H9 (cell line): ENCODE data around the gene VAV3. TPM values are rescaled to one million over a fixed set of nuclear protein-coding genes. Genes with fewer than 3 reads are reported as not detected.

Experiments used
- DNase-seq: peaks from one replicate; pipeline ENCODE4 v3.0.0-alpha.2; 2017
- H2AFZ ChIP-seq: one replicate; pipeline ENCODE4 v1.6.1; 2013; ENCODE audit warnings: mild to moderate bottlenecking, low read length, control low read depth, moderate library complexity
- H2AK5ac ChIP-seq: 2 replicates; pipeline ENCODE4 v1.6.1; 2013; ENCODE audit warnings: low read length, control low read depth, mixed read lengths; ENCODE audit not compliant: insufficient read length
- H2BK120ac ChIP-seq: one replicate; pipeline ENCODE4 v1.6.1; 2013; ENCODE audit warnings: low read depth, mild to moderate bottlenecking, low read length, control low read depth, inconsistent platforms; ENCODE audit not compliant: poor library complexity, severe bottlenecking
- H2BK12ac ChIP-seq: 2 replicates; pipeline ENCODE4 v1.6.1; 2013; ENCODE audit warnings: low read length, control low read depth, mixed read lengths, low read depth; ENCODE audit not compliant: insufficient read length
- H2BK15ac ChIP-seq: 2 replicates; pipeline ENCODE4 v1.6.1; 2013; ENCODE audit warnings: low read depth, low read length, control low read depth
- H2BK20ac ChIP-seq: one replicate; pipeline ENCODE4 v1.6.1; 2013; ENCODE audit warnings: low read depth, mild to moderate bottlenecking, low read length, control low read depth, inconsistent platforms; ENCODE audit not compliant: poor library complexity, severe bottlenecking
- H2BK5ac ChIP-seq: 2 replicates; pipeline ENCODE4 v1.6.1; 2013; ENCODE audit warnings: low read length, control low read depth, mixed read lengths; ENCODE audit not compliant: insufficient read length
- H3K14ac ChIP-seq: 2 replicates; pipeline ENCODE4 v1.6.1; 2013; ENCODE audit warnings: low read length, control low read depth; ENCODE audit not compliant: insufficient read depth
- H3K18ac ChIP-seq: 2 replicates; pipeline ENCODE4 v1.6.1; 2013; ENCODE audit warnings: low read depth, mild to moderate bottlenecking, mixed read lengths, low read length, control low read depth; ENCODE audit not compliant: insufficient read length
- H3K23ac ChIP-seq: 2 replicates; pipeline ENCODE4 v1.6.1; 2013; ENCODE audit warnings: low read length, control low read depth, mixed read lengths, low read depth; ENCODE audit not compliant: insufficient read length
- H3K23me2 ChIP-seq: 2 replicates; pipeline ENCODE4 v1.6.1; 2013; ENCODE audit warnings: low read depth, mild to moderate bottlenecking, mixed read lengths, low read length, control low read depth; ENCODE audit not compliant: insufficient read length, poor library complexity, severe bottlenecking
- H3K27ac ChIP-seq: 2 replicates; pipeline ENCODE4 v1.5.1; 2013; ENCODE audit warnings: low read length, control low read depth, mixed read lengths, low read depth; ENCODE audit not compliant: insufficient read length
- H3K27me3 ChIP-seq: 2 replicates; pipeline ENCODE4 v1.6.1; 2013; ENCODE audit warnings: low read length, control low read depth, inconsistent platforms; ENCODE audit not compliant: insufficient read depth
- H3K4ac ChIP-seq: 2 replicates; pipeline ENCODE4 v1.6.1; 2013; ENCODE audit warnings: low read depth, mild to moderate bottlenecking, control low read depth, inconsistent platforms, low read length, moderate library complexity
- H3K4me1 ChIP-seq: 2 replicates; pipeline ENCODE4 v1.6.1; 2013; ENCODE audit warnings: low read length, control low read depth, inconsistent platforms; ENCODE audit not compliant: insufficient read depth
- H3K4me2 ChIP-seq: 2 replicates; pipeline ENCODE4 v1.6.1; 2013; ENCODE audit warnings: low read length, control low read depth, mixed read lengths; ENCODE audit not compliant: insufficient read length, insufficient read depth
- H3K56ac ChIP-seq: 2 replicates; pipeline ENCODE4 v1.6.1; 2013; ENCODE audit warnings: low read depth, mild to moderate bottlenecking, mixed read lengths, low read length, control low read depth; ENCODE audit not compliant: insufficient read length
- H3K79me1 ChIP-seq: 2 replicates; pipeline ENCODE4 v1.6.1; 2013; ENCODE audit warnings: low read depth, mild to moderate bottlenecking, moderate library complexity, low read length, control low read depth, inconsistent platforms; ENCODE audit not compliant: insufficient read depth, poor library complexity, severe bottlenecking
- H3K79me2 ChIP-seq: 2 replicates; pipeline ENCODE4 v1.6.1; 2013; ENCODE audit warnings: low read length, control low read depth, inconsistent platforms; ENCODE audit not compliant: insufficient read depth
- H3K9ac ChIP-seq: 2 replicates; pipeline ENCODE4 v1.6.1; 2013; ENCODE audit warnings: low read length, control low read depth, mixed read lengths; ENCODE audit not compliant: insufficient read length; ENCODE audit errors: extremely low read depth
- H3K9me3 ChIP-seq: one replicate; pipeline ENCODE4 v1.6.1; 2013; ENCODE audit warnings: low read depth, low read length, inconsistent platforms; ENCODE audit not compliant: control insufficient read depth
- H3T11ph ChIP-seq: one replicate; pipeline ENCODE4 v1.6.1; 2013; ENCODE audit warnings: mild to moderate bottlenecking, low read length, control low read depth, inconsistent platforms
- H4K20me1 ChIP-seq: one replicate; pipeline ENCODE4 v1.6.1; 2013; ENCODE audit not compliant: control insufficient read depth, insufficient read length, insufficient read depth
- H4K5ac ChIP-seq: 2 replicates; pipeline ENCODE4 v1.6.1; 2013; ENCODE audit warnings: low read depth, mild to moderate bottlenecking, mixed read lengths, low read length, control low read depth; ENCODE audit not compliant: insufficient read length
- H4K8ac ChIP-seq: replicated peaks from 2 replicates; pipeline ENCODE4 v1.6.1; 2013; ENCODE audit warnings: low read length, control low read depth, mixed read lengths, low read depth; ENCODE audit not compliant: insufficient read length
- H4K91ac ChIP-seq: 2 replicates; pipeline ENCODE4 v1.6.1; 2013; ENCODE audit warnings: low read depth, mild to moderate bottlenecking, moderate library complexity, mixed read lengths, low read length, control low read depth; ENCODE audit not compliant: insufficient read length
- H3K27ac Mint-ChIP-seq, 3 experiments: 2 replicates in 2 of 3; 3 replicates in 1 of 3; pipeline ENCODE4 v1.8.0; 2020 to 2021; ENCODE audit warnings: mixed read lengths in 3 of 3, mild to moderate bottlenecking in 1 of 3, moderate library complexity in 1 of 3
- H3K27me3 Mint-ChIP-seq: 2 replicates; pipeline ENCODE4 v1.8.0; 2021; ENCODE audit warnings: low read depth, mild to moderate bottlenecking, moderate library complexity, mixed read lengths
- H3K36me3 Mint-ChIP-seq, 3 experiments: 2 replicates in 2 of 3; 3 replicates in 1 of 3; pipeline ENCODE4 v1.8.0; 2020 to 2021; ENCODE audit warnings: low read depth in 3 of 3, mixed read lengths in 3 of 3; ENCODE audit not compliant: insufficient read depth in 1 of 3
- H3K4me1 Mint-ChIP-seq, 2 experiments: 2 replicates each; pipeline ENCODE4 v1.8.0; 2020; ENCODE audit warnings: mixed read lengths in 2 of 2
- H3K4me3 Mint-ChIP-seq, 2 experiments: 2 replicates in 1 of 2; 3 replicates in 1 of 2; pipeline ENCODE4 v1.8.0; 2020 to 2021; ENCODE audit warnings: mild to moderate bottlenecking in 2 of 2, mixed read lengths in 2 of 2, moderate library complexity in 1 of 2
- H3K9me3 Mint-ChIP-seq, 2 experiments: 2 replicates in 1 of 2; 3 replicates in 1 of 2; pipeline ENCODE4 v1.8.0; 2020; ENCODE audit warnings: mild to moderate bottlenecking in 2 of 2, mixed read lengths in 2 of 2, moderate library complexity in 1 of 2
- WGBS: extraction: QIAGEN DNeasy Blood & Tissue Kit; methylation state at CpG from one replicate; pipeline ENCODE4 v1.1.7; 2013; ENCODE audit warnings: missing lambda C conversion rate, low lambda C conversion rate, mixed read lengths; ENCODE audit not compliant: insufficient read length; ENCODE audit errors: extremely low coverage; 5-methylcytosine and 5-hydroxymethylcytosine counted together
- total RNA-seq: library from RNA; stranded (reverse); gene quantifications from 2 replicates; pipeline ENCODE4 v1.2.1, GENCODE V29; 2021
- TF ChIP-seq, protein P1 (sequence below): fragments of 200-600 bp; sonication (generic); conservative IDR thresholded peaks from 3 replicates; pipeline ENCODE4 v1.8.0; 2021; ENCODE audit warnings: antibody characterized with exemption, mild to moderate bottlenecking

The VAV3 gene
- total RNA-seq, 1 experiment from 2014 or later = 5.1 TPM

DNA sequence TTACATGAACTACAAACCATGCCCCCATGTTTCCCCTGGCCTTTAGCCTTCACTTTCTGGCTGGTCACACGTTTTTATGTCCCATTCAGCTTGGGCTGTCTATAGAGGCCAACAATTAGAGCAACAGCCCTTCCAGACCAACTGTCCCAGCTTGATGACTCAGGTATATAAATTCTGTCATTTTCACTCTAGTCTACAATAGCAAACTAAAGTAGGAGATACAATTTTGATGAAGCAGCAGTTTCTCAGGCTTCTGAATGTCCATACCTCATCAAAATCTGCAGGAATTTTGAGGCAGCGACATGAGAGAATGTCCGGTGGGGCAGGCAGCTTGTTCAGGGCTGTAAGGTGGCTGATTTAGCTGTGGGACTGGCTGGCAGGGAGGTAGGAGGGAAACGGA lies 45.6 kb upstream of the VAV3 start:
- H3K9me3 ChIP-seq = no peaks in the 10 kb centered on the region
- H3K23ac ChIP-seq = no peak overlapping the region
- H3K14ac ChIP-seq = no peak overlapping the region
- no peak overlapping the region for H2AFZ ChIP-seq
- no peak overlapping the region for H3K56ac ChIP-seq
- no peak overlapping the region for H2BK120ac ChIP-seq
- H3K27ac ChIP-seq = no peak overlapping the region
- no peak overlapping the region for H3K4me2 ChIP-seq
- no peak overlapping the region for H2BK12ac ChIP-seq
- DNase-seq = no peak
- no peaks in the 10 kb centered on the region for H3K4me1 ChIP-seq
- no peak overlapping the region for H2BK20ac ChIP-seq
- Mint-ChIP-seq H3K27me3 (0 out of 2 replicates have a peak, but pooled peaks cover 2% of the 10 kb centered on the region), H3K9me3 (no peaks in the 10 kb centered on the region), H3K36me3 (no peaks in the 10 kb centered on the region), H3K27ac (peak overlapping the region in 1 of 3 experiments; percentile 59; a peak in 1 of 7 replicates), H3K4me1 (no peaks in the 10 kb centered on the region; a peak in 1 of 4 replicates), H3K4me3 (no peak overlapping the region)
- H4K5ac ChIP-seq = no peak overlapping the region
- no peak overlapping the region for H3T11ph ChIP-seq
- H4K20me1 ChIP-seq = no peaks in the 10 kb centered on the region
- H3K4ac ChIP-seq = no peak overlapping the region
- no peak overlapping the region for H3K18ac ChIP-seq
- no peak overlapping the region for H2BK15ac ChIP-seq
- no peak overlapping the region for H4K91ac ChIP-seq
- no peak overlapping the region for H2AK5ac ChIP-seq
- H3K9ac ChIP-seq = no peak overlapping the region
- no CpG with 5 or more reads among the region's 4 CpGs for WGBS
- TF ChIP-seq, protein P1, sequence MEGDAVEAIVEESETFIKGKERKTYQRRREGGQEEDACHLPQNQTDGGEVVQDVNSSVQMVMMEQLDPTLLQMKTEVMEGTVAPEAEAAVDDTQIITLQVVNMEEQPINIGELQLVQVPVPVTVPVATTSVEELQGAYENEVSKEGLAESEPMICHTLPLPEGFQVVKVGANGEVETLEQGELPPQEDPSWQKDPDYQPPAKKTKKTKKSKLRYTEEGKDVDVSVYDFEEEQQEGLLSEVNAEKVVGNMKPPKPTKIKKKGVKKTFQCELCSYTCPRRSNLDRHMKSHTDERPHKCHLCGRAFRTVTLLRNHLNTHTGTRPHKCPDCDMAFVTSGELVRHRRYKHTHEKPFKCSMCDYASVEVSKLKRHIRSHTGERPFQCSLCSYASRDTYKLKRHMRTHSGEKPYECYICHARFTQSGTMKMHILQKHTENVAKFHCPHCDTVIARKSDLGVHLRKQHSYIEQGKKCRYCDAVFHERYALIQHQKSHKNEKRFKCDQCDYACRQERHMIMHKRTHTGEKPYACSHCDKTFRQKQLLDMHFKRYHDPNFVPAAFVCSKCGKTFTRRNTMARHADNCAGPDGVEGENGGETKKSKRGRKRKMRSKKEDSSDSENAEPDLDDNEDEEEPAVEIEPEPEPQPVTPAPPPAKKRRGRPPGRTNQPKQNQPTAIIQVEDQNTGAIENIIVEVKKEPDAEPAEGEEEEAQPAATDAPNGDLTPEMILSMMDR = no peak
- no peaks in the 10 kb centered on the region for H3K79me1 ChIP-seq
- no peaks in the 10 kb centered on the region for H3K27me3 ChIP-seq
- no peaks in the 10 kb centered on the region for H3K23me2 ChIP-seq
- no peak overlapping the region for H2BK5ac ChIP-seq
- H3K79me2 ChIP-seq = no peaks in the 10 kb centered on the region
- no peak overlapping the region for H4K8ac ChIP-seq
